Measurements from ENCODE around the gene UGT1A8.
"Not testable (repeated sequence)": the region's sequence is repeated elsewhere in the genome, so short reads cannot be mapped to it uniquely, and the experiment has no call there.

The UGT1A8 gene

GRCh38 chr2:233728723-233729301, 111.4 kb downstream of the UGT1A8 start, which contains the start of gene UGT1A3:
Gene UGT1A3, plus strand, starts transcription at chr2:233729042. Its CDS starts 85 bp downstream, at chr2:233729127.
- DNase-seq (ENCODE audit: low read depth) = no peak

DNA sequence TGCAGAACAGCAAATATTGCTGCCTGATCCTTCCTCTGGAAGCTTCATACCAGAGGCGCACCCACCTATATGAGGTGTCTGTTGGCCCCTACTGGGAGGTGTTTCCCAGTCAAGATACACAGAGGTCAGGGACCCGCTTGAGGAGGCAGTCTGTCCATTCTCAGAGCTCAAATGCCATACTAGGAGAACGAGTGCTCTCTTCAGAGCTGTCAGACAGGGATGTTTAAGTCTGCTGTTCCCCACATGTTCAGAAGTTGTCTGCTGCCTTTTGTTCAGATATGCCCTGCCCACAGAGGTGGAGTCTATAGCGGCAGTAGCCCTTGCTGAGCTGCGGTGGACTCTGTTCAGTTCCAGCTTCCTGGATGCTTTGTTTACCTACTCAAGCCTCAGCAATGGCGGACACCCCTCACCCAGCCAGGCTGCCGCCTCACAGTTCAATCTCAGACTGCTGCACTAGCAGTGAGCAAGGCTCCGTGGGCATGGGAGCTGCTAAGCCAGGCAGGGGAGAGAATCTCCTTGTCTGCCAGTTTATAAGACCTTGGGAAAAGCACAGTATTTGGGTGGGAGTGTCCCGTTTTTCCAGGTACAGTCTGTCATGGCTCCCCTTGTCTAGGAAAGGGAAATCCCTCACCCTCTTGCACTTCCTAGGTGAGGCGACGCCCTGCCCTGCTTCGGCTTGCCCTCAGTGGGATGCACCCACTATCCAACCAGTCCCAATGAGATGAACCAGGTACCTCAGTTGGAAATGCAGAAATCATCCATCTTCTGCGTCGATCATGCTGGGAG, 119.6 kb downstream of the UGT1A8 start:
- not testable (repeated sequence) for DNase-seq (ENCODE audit: low read depth)

DNA sequence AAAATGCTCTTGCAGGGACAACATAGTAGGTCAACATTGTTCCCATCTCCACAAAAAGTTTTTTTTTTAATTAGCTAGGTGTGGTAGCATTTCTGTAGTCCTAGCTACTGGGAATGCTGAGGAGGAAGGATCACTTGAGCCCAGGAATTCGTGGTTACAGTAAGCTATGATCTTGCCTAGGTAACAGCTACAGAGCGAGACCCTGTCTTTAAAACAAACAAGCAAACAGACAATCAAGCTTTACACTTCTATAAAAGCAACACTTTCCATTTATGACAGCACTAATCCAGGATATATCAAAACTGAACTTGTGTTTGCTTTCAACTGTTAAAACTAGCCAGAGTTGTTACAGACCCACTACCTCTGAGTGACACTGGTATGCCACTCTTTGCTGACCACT, 123.4 kb downstream of the UGT1A8 start:
- DNase-seq (ENCODE audit: low read depth) = no peak

DNA sequence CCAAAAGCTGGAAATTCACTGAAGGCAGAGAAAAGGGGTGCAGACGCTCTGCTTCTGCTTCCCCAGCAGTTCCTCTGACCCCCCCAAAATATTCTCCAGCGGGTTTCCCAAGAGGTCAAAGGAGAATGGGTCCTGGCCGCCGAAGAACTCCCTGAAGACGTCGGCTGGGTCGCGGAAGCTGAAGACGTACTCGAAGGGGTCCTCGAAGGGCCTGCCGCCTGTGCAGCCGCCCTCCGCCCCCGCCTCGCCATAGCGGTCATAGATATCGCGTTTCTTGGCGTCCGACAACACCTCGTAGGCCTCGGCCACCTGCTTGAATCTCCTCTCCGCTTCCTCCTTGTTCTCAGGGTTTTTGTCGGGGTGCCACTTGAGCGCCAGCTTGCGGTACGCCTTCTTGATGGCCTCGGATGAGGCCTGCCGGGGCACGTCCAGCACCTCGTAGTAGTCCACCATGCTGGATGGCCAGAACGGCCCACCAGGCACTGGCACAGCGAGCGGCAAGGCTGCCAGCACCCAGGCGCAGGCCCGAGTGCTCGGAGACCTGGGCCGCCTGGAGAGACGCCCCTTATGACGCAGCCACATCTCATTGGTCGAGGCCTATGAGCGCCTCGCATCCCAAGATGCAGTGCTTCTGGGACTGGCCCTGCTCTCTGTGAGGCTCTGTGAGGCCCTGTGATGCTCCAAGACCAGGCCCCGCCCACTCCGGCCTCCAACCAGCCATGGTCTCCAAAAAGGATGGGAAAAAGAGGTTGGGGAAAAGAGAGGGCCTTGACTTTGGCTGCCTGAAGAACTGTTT, 126.2 kb downstream of the UGT1A8 start:
- no peak for DNase-seq (ENCODE audit: low read depth)

DNA sequence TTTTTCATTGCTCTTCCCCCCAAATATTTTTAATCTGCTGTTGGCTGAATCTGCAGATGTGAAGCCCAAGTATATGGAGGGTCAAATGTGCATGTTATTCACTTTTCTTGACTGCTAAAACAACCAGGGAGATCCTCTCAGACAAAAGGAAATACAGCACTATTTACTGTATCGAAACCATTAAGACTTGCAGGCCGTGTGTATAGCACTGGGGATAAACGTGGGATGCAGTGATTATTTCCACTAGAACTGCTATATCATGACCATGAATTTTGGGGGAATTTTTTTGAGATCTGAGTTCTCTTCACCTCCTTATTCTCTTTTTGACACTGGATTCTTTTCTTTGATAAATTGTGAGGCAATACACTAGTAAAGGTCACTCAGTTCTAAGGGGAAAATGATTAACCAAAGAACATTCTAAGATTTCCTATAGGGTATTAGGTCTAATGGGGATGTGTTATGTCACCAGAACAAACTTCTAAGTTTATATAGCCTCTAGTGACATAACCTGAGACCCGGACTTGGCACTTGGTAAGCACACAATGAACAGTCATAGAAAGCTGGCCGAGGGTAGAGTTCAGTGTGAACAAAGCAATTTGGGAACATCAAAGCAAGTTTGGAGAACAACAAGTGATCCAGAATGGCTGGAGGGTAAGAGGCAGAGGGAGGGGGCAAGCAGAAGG, 127.8 kb downstream of the UGT1A8 start:
- no peak for DNase-seq (ENCODE audit: low read depth)

GRCh38 chr2:233745838-233746237, 128.4 kb downstream of the UGT1A8 start:
- not testable (repeated sequence) for DNase-seq (ENCODE audit: low read depth)

- no peak for DNase-seq (ENCODE audit: low read depth)
These were observed 129.2 kb downstream of the UGT1A8 start for GRCh38 chr2:233746475-233747282.

DNA sequence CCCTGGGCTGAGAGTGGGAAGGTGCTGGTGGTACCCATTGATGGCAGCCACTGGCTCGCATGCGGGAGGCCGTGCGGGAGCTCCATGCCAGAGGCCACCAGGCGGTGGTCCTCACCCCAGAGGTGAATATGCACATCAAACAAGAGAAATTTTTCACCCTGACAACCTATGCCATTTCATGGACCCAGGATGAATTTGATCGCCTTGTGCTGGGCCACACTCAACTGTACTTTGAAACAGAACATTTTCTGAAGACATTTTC, 129.8 kb downstream of the UGT1A8 start:
- DNase-seq (ENCODE audit: low read depth) = no peak

DNA sequence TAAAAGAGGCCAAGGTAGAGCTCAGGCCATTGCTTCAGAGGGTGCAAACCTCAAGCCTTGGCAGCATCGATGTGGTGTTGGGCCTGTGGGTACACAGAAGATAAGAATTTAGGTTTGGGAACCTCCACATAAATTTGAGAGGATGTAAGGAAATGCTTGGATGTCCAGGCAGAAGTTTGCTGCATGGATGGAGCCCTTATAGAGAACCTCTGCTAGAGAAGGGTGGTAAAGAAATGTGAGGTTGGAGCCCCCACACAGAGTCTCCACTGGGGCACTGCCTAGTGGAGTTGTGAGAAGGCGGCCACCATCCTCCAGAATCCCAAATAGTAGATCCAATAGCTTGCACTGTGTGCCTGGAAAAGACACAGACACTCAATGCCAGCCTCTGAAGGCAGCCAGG, 133.3 kb downstream of the UGT1A8 start:
- not testable (repeated sequence) for DNase-seq (ENCODE audit: low read depth)

- DNase-seq (ENCODE audit: low read depth) = not testable (repeated sequence)
These were observed 134.0 kb downstream of the UGT1A8 start for GRCh38 chr2:233751212-233752009.

DNA sequence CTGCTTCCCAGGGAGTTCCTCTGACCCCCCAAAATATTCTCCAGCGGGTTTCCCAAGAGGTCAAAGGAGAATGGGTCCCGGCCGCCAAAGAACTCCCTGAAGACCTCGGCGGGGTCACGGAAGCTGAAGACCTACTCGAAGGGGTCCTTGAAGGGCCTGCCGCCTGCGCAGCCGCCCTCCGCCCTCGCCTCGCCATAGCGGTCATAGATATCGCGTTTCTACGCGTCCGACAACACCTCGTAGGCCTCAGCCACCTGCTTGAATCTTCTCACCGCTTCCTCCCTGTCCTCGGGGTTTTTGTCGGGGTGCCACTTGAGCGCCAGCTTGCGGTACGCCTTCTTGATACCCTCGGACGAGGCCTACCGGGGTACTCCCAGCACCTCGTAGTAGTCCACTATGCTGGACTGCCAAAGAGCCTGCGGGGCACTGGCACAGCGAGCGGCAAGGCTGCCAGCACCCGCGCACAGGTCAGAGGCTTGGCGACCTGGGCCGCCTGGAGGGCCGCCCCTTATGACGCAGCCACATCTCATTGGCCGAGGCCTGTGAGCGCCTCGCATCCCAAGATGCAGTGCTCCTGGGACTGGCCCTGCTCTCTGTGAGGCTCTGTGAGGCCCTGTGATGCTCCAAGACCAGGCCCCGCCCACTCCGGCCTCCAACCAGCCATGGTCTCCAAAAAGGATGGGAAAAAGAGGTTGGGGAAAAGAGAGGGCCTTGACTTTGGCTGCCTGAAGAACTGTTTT, 137.6 kb downstream of the UGT1A8 start:
- no peak for DNase-seq (ENCODE audit: low read depth)

DNA sequence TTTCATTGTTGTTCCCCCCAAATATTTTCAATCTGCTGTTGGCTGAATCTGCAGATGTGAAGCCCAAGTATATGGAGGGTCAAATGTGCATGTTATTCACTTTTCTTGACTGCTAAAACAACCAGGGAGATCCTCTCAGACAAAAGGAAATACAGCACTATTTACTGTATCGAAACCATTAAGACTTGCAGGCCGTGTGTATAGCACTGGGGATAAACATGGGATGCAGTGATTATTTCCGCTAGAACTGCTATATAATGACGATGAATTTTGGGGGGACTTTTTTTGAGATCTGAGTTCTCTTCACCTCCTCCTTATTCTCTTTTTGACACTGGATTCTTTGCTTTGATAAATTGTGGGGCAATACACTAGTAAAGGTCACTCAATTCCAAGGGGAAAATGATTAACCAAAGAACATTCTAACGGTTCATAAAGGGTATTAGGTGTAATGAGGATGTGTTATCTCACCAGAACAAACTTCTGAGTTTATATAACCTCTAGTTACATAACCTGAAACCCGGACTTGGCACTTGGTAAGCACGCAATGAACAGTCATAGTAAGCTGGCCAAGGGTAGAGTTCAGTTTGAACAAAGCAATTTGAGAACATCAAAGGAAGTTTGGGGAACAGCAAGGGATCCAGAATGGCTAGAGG, 139.1 kb downstream of the UGT1A8 start:
- no peak for DNase-seq (ENCODE audit: low read depth)

DNA sequence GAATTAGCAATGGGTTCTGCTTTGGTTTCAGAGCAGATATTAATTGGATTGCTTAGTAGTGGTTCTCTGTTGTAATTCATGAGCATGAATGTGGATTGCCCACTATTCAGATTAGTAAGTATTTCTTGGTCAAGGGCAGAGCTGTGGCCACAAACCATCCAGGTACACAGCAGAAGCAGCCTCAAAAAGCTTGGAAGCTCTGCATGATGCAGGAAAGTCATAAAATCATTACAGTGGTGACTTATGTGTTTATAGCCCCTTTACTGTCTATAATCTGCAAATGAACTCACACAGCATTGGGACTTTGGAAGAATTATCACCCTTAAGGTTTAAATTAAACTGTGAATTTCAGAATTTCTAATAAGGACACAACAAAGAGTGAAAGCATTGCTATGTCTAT, 140.7 kb downstream of the UGT1A8 start:
- no peak for DNase-seq (ENCODE audit: low read depth)

GRCh38 chr2:233758849-233759248, 141.4 kb downstream of the UGT1A8 start:
- no peak for DNase-seq (ENCODE audit: low read depth)

DNA sequence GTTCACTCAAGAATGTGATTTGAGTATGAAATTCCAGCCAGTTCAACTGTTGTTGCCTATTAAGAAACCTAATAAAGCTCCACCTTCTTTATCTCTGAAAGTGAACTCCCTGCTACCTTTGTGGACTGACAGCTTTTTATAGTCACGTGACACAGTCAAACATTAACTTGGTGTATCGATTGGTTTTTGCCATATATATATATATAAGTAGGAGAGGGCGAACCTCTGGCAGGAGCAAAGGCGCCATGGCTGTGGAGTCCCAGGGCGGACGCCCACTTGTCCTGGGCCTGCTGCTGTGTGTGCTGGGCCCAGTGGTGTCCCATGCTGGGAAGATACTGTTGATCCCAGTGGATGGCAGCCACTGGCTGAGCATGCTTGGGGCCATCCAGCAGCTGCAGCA, 142.6 kb downstream of the UGT1A8 start, which contains the start of gene UGT1A1:
Gene UGT1A1 (plus strand): TSS at position 228 of the 400 bp plus-strand sequence. CDS start 18 bp downstream, at position 246.
- DNase-seq (ENCODE audit: low read depth) = no peak

GRCh38 chr2:233761040-233761769, 143.8 kb downstream of the UGT1A8 start:
- DNase-seq (ENCODE audit: low read depth) = no peak

DNA sequence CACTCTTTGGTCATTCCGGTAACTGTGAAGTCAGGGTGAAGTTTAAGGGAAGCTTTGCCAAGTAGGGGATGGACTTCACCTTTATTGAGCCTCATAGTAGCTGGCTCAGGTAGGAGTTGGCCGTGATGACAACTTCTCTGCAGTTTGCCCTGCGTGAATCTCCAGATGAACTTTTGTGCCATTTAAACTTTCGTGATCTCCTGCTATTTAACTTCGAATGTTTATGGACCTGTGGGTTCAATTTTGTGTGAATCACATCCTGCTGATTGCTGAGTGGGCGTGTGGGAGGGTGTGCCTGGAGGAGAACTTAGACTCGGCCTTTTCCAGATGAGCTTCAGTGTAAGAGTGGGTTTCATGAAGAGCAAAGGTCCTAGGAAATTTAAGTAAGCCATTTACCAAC, 146.8 kb downstream of the UGT1A8 start:
- no peak for DNase-seq (ENCODE audit: low read depth)

DNA sequence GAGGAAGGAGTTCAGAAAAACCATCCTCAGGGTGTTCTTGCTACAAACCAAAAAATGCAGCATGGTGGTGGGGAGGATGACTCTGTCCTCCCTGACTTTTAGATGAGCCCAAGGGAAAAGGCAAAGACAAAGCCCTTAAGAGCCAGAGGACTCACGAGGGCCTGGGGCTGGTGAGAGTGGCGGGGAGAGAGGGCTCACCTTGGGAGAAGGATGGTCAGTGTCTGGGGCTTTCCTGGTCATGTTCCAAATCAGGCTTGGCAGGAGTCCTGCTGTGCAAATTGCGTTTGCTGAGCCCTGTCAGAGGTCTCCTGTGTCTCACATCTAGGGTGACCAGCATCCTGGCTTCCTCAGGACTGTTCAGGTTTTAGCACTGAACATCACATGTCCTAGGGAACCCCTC, 147.3 kb downstream of the UGT1A8 start:
- no peak for DNase-seq (ENCODE audit: low read depth)

DNA sequence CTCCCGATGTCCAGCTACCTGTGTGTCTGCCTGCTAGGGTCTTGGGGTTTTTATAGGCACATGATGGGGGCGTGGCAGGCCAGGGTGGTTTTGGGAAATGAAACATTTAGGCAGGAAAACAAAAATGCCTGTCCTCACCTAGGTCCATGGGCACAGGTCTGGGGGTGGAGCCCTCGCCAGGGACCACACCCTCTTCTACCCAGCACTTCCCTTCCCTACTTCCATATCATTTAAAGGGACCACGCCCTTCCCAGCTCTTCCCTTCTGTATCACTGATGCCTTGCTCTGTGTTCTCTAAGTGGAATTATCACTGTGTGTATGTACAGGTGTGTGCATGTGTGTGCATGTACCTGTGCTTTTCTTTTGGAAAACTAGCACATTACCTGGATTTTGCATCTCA, 149.0 kb downstream of the UGT1A8 start:
- no peak for DNase-seq (ENCODE audit: low read depth)
